Right lobe of liver (tissue), 6 donors: ENCODE results near the gene EXOSC1. TPM values are rescaled to one million over a fixed set of nuclear protein-coding genes. Genes with fewer than 3 reads are reported as not detected.
"Not testable (repeated sequence)": the region's sequence is repeated elsewhere in the genome, so short reads cannot be mapped to it uniquely, and the experiment has no call there.

ENCODE experiments used
- ATAC-seq, 4 donors: fragments of 200-7000 bp; cut with Tn5 transposase; one replicate each; pipeline ENCODE4 v1.9.1; 2020; ENCODE audit warnings: mild to moderate bottlenecking in 4 of 4, moderate library complexity in 4 of 4
- DNase-seq, 3 donors: peaks; one replicate each; pipeline ENCODE4 v3.0.0-alpha.2; 2020
- H3K27ac ChIP-seq, 3 donors: fragments of 200-600 bp; one replicate each; pipeline ENCODE4 v1.8.0; 2022
- H3K27me3 ChIP-seq, 2 donors: fragments of 200-600 bp; one replicate each; pipeline ENCODE4 v1.8.0; 2022
- H3K36me3 ChIP-seq, 4 donors: fragments of 200-600 bp; sonication (generic) in 1 of 4; one replicate each; pipeline versions ENCODE4 v1.5.1 to v1.8.0; 2017 to 2022; ENCODE audit warnings: control low read depth in 1 of 4
- H3K4me1 ChIP-seq, 4 donors: fragments of 200-600 bp; sonication (generic) in 1 of 4; one replicate each; pipeline versions ENCODE4 v1.5.1 to v1.8.0; 2017 to 2022; ENCODE audit warnings: control low read depth in 1 of 4
- H3K4me3 ChIP-seq, 3 donors: fragments of 200-600 bp; one replicate each; pipeline ENCODE4 v1.8.0; 2022
- H3K9me3 ChIP-seq, 4 donors: fragments of 200-600 bp; sonication (generic) in 1 of 4; one replicate each; pipeline versions ENCODE4 v1.5.1 to v1.8.0; 2017 to 2022; ENCODE audit warnings: control low read depth in 1 of 4
- POLR2A ChIP-seq: fragments of 450-650 bp; IDR thresholded peaks from one replicate; pipeline ENCODE4 v1.6.1; 2017; ENCODE audit warnings: antibody characterized with exemption, mild to moderate bottlenecking
- WGBS: methylation state at CpG from one replicate; pipeline ENCODE4 v1.1.6; 2018; ENCODE audit warnings: low coverage, low lambda C conversion rate; ENCODE audit not compliant: insufficient coverage; ENCODE audit errors: missing lambda C conversion rate; 5-methylcytosine and 5-hydroxymethylcytosine counted together
- intact Hi-C, 2 donors: fragments of 100-400 bp; cut with DNase I; formaldehyde crosslinking; loops; one replicate each; pipeline versions ENCODE4 v1.11.2 to v1.14.1; 2022
- total RNA-seq, 6 experiments: library from RNA; depleted of rRNA in 2 of 6; stranded (reverse); fragments of >200 nt in 2 of 6; fragmentation: NEBNext Ultra II Directional in 3 of 6; extraction: Animal tissue kit (Norgen Biotek cat#: 25700) in 3 of 6; gene quantifications; one replicate each; pipeline versions ENCODE4 v1.1.0 to v1.2.4, GENCODE V29; 2016 to 2023
- TF ChIP-seq, protein P1 (sequence below), 4 donors: fragments of 200-600 bp in 3 of 4; fragments of 450-650 bp in 1 of 4; IDR thresholded peaks; one replicate each; pipeline versions ENCODE4 v1.5.1 to v1.8.0; 2016 to 2022; ENCODE audit warnings: antibody characterized with exemption in 4 of 4, mild to moderate bottlenecking in 2 of 4
- donor health status: DM: no; HTN: yes; CAD: no.
- donor health status: DM: no; HTN: no; CAD: no.
- donor health status: DM: no; HTN: no; CAD: no.
- donor health status: DM: no; HTN: yes; CAD: no.
- donor health status: DM: no; HTN: yes; CAD: no.

The EXOSC1 gene
- total RNA-seq, 6 experiments from 2014 or later: 9.2 to 19.1 (median 11.8) TPM

DNA sequence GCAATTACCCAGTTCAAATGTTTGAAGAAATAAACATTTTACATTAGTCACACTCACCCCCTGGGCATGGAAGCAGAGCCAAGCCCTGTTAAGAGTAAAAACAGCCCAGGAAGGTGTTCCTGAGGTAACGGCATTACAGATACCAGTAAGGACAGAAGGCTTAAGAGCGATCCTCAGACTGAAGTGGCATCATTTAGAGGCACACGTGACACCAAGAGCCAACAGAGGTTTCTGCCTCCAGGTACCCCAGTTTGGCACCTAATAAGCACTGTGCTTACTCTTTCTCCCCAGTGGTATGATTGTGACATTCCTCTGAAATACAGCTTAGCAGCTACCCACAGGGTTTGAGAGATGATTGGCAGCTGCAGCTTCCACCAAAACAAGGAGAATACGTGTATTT lies 35.3 kb upstream of the EXOSC1 start:
- no peak for ATAC-seq

GRCh38 chr10:97479939-97480338 lies 34.1 kb upstream of the EXOSC1 start:
- H3K36me3 ChIP-seq: peaks cover 0 to 44% (median 12%) of the 10 kb centered on the region in 4 donors
- no peak for ATAC-seq
- intact Hi-C loops: no loop called here
- 71% methylated on average over 5 of the region's 9 CpGs for WGBS
- H3K4me3 ChIP-seq: no peak overlapping the region
- TF ChIP-seq, protein P1, sequence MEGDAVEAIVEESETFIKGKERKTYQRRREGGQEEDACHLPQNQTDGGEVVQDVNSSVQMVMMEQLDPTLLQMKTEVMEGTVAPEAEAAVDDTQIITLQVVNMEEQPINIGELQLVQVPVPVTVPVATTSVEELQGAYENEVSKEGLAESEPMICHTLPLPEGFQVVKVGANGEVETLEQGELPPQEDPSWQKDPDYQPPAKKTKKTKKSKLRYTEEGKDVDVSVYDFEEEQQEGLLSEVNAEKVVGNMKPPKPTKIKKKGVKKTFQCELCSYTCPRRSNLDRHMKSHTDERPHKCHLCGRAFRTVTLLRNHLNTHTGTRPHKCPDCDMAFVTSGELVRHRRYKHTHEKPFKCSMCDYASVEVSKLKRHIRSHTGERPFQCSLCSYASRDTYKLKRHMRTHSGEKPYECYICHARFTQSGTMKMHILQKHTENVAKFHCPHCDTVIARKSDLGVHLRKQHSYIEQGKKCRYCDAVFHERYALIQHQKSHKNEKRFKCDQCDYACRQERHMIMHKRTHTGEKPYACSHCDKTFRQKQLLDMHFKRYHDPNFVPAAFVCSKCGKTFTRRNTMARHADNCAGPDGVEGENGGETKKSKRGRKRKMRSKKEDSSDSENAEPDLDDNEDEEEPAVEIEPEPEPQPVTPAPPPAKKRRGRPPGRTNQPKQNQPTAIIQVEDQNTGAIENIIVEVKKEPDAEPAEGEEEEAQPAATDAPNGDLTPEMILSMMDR (IDR thresholded peaks at IDR 0.05): no peak
- no peak for TF ChIP-seq POLR2A
- H3K9me3 ChIP-seq: no peaks in the 10 kb centered on the region
- H3K27me3 ChIP-seq: no peaks in the 10 kb centered on the region
- no peak overlapping the region for H3K27ac ChIP-seq
- H3K4me1 ChIP-seq: no peaks in the 10 kb centered on the region
- DNase-seq: peak in 1 of 3 donors; percentile 32

More for the DNA sequence above, 35.3 kb upstream of the EXOSC1 start:
- WGBS: 100% methylated on average over 4 of the region's 4 CpGs
- Histone ChIP-seq H3K9me3 (no peaks in the 10 kb centered on the region), H3K4me1 (peaks cover 0 to 4% (median under 1%) of the 10 kb centered on the region in 4 donors), H3K27me3 (no peaks in the 10 kb centered on the region), H3K27ac (no peak overlapping the region), H3K4me3 (no peak overlapping the region), H3K36me3 (peaks cover 0 to 38% (median 12%) of the 10 kb centered on the region in 4 donors)
- no peak for DNase-seq
- intact Hi-C loops: no loop called here
- TF ChIP-seq, protein P1 (IDR thresholded peaks at IDR 0.05): no peak
- TF ChIP-seq POLR2A: no peak

DNA sequence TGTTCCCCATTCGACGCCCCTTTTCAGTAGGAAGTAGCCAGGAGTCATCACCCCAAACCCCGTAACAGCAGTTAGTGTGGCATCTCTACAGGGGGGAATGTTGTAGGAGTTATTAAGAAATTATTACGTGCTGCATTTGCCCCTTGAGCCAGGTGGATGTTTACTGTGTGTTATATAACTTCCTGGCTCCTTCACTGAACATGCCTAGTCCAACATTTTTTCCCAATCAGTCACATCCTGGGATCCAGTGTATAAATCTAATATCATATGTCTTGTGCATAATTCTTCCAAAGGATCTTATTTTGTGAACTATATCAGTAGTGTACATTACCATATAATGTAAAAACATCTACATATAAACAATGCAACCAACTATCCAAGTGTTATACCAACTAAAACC lies 33.6 kb upstream of the EXOSC1 start:
- H3K4me1 ChIP-seq, H3K9me3 ChIP-seq, ATAC-seq, H3K27me3 ChIP-seq, H3K4me3 ChIP-seq, H3K27ac ChIP-seq, intact Hi-C loops: not testable (repeated sequence)
- DNase-seq: peak in 1 of 3 donors; percentile 17
- WGBS: 84% methylated on average over 4 of the region's 4 CpGs
- H3K36me3 ChIP-seq: peaks cover 0 to 46% (median 13%) of the 10 kb centered on the region in 4 donors

DNA sequence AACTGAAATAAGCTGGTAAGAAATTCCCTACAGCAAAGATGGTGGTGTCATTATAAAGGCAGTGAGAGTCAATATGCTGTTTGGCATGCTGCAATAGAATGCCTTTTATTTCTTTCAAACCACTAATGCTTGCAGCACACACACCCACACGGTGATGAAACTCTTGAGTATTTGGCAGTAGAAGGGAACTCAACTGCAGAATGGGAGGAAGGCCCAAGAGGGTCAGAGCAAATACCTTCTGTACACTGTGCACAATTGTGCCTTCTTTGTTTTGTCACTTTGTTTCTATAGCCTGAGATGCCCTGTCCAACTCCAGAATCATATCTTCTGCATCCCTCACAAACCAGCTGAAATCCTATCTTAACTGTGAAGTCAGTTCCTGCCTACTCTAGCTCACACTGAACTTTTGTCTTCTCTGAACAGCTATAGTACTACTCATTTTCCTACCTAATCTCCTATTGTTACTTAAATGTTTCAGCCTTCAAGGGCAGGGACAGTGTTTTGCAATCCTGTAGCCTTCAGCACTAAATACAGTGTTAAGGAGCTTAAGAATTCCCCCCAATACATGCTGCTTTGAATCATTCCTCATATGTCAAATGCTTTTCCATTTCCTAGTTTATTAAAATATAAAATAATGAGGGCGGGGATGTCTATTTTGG lies 30.3 kb upstream of the EXOSC1 start:
- Histone ChIP-seq H3K9me3 (no peaks in the 10 kb centered on the region), H3K27ac (no peak overlapping the region), H3K4me3 (no peak overlapping the region), H3K27me3 (no peaks in the 10 kb centered on the region), H3K4me1 (no peaks in the 10 kb centered on the region), H3K36me3 (peaks cover 4 to 52% (median 22%) of the 10 kb centered on the region in 4 donors)
- intact Hi-C loops: no loop called here
- ATAC-seq: peak in 2 of 4 donors; percentile 50 to 61
- peak in 1 of 3 donors; percentile 33 for DNase-seq
- WGBS: 90% methylated on average over 1 of the region's 2 CpGs
- no peak for TF ChIP-seq POLR2A
- TF ChIP-seq, protein P1 (IDR thresholded peaks at IDR 0.05): no peak

DNA sequence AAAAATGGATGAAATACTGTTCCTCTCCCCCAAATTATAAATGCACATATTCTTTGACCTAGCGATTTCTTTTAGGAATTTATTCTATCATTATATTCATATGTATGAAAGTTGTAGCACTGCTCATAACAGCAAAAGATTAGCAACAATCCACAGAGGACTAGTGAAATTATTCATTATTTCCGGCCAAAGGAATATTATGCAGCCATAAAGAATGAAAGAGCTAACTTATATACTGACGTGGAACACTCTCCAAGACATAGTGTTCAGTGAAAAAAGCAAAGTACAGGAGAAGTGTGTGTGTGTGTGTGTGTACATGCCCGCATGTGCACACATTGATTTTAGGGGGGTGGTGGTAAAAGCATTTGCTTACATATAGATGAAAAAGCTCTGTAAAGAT lies 29.1 kb upstream of the EXOSC1 start:
- no peak for TF ChIP-seq POLR2A
- TF ChIP-seq, protein P1 (IDR thresholded peaks at IDR 0.05): no peak
- WGBS: 99% methylated on average over 4 of the region's 4 CpGs
- Histone ChIP-seq H3K36me3 (peaks cover 4 to 51% (median 17%) of the 10 kb centered on the region in 4 donors), H3K4me1 (no peaks in the 10 kb centered on the region), H3K9me3 (no peaks in the 10 kb centered on the region), H3K27me3 (no peaks in the 10 kb centered on the region), H3K27ac (no peak overlapping the region), H3K4me3 (no peak overlapping the region)
- intact Hi-C loops: no loop called here
- ATAC-seq (no peak), DNase-seq (no peak)

GRCh38 chr10:97468781-97469180 lies 23.0 kb upstream of the EXOSC1 start:
- WGBS: 85% methylated on average over 7 of the region's 12 CpGs
- H3K27ac ChIP-seq, H3K4me1 ChIP-seq, ATAC-seq, H3K27me3 ChIP-seq, H3K4me3 ChIP-seq, H3K9me3 ChIP-seq: not testable (repeated sequence)
- DNase-seq: peak in 1 of 3 donors; percentile 32
- H3K36me3 ChIP-seq: peaks cover 3 to 59% (median 24%) of the 10 kb centered on the region in 4 donors
- intact Hi-C loops: loop anchor here in 1 of 2 donors (10.0 kb wide), 1 partner anchor 76 kb away; no protein-coding TSS in a partner anchor
